ENCODE results near the gene GRAMD4. TPM values are rescaled to one million over a fixed set of nuclear protein-coding genes. Genes with fewer than 3 reads are reported as not detected.

GRAMD4 gene
- total and polyA plus RNA-seq, 10 of the 15 experiments (the other 5 are each of a cell fraction or from before 2014, with no cell fraction given), result 0.21 to 45.5 (median 10.6) TPM

DNA sequence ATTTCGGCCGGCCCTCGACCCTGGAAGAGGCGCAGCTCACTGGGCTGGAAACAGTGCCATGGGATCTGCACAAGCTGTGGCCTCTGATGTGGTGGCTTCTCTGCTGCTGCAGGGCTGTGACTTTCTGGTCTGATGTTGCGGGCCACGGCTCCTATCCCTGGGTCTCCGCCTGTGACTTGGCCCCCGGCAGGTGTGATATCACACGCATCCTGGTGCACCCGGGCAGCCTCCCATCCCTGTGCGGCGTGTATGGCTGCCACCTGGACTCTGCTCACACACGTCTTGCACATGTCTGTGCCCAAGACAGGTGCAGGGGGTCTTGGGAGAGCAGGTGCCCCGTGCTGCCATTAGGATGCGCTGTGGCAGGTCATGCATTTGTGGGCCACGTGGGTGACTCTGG, 31.1 kb downstream of the GRAMD4 start (continued):
- TF ChIP-seq, protein P1, sequence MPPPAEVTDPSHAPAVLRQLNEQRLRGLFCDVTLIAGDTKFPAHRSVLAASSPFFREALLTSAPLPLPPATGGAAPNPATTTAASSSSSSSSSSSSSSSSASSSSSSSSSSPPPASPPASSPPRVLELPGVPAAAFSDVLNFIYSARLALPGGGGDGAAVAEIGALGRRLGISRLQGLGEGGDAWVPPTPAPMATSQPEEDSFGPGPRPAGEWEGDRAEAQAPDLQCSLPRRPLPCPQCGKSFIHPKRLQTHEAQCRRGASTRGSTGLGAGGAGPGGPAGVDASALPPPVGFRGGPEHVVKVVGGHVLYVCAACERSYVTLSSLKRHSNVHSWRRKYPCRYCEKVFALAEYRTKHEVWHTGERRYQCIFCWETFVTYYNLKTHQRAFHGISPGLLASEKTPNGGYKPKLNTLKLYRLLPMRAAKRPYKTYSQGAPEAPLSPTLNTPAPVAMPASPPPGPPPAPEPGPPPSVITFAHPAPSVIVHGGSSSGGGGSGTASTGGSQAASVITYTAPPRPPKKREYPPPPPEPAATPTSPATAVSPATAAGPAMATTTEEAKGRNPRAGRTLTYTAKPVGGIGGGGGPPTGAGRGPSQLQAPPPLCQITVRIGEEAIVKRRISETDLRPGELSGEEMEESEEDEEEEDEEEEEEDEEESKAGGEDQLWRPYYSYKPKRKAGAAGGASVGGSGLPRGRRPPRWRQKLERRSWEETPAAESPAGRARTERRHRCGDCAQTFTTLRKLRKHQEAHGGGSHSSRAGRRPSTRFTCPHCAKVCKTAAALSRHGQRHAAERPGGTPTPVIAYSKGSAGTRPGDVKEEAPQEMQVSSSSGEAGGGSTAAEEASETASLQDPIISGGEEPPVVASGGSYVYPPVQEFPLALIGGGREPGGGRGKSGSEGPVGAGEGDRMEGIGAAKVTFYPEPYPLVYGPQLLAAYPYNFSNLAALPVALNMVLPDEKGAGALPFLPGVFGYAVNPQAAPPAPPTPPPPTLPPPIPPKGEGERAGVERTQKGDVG (CRISPR knock-in tag; IDR thresholded peaks at IDR 0.05), result no peak
- TF ChIP-seq BCL11A (IDR thresholded peaks at IDR 0.05; ENCODE audit: low read depth, low read length), result no peak

DNA sequence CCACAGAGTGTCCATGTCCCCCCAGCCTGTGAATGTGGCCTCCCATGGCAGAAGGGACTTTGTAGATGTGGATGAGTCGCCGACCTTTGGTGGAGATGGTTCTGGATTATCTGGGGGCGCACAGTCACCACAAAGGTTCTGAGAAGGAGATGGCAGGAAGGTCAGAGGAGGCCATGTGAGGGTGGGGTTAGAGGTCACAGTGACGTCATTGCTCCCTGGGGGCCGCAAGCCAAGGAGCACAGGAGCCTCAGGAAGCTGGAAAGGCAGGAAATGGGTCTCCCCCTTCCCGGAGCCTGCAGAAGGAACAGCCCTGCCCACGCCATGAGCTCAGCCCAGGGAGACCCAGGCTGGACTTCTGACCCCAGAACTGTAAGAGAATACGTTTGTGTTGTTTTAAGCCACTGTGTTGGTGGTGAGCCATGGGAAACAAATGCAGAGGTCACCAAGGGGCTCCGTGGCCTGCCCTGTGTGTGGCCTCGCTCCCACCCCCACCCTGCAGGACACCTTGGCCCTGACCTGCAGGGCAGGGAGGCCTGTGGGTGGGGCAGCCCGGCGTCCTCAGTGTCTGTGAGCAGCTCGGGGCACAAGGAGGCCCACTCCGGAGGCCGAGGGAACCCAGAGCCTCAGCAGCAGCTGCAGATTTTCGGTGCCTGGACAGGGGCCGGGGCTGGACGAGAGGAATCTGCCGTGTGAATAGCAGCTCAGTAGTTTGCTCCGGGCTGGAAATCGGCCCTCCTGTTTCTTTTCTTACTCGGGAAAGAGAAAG, 32.1 kb downstream of the GRAMD4 start:
- FAIRE-seq (no peak), ATAC-seq (no peak)
- TF ChIP-seq, protein P2, sequence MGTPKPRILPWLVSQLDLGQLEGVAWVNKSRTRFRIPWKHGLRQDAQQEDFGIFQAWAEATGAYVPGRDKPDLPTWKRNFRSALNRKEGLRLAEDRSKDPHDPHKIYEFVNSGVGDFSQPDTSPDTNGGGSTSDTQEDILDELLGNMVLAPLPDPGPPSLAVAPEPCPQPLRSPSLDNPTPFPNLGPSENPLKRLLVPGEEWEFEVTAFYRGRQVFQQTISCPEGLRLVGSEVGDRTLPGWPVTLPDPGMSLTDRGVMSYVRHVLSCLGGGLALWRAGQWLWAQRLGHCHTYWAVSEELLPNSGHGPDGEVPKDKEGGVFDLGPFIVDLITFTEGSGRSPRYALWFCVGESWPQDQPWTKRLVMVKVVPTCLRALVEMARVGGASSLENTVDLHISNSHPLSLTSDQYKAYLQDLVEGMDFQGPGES (IDR thresholded peaks at IDR 0.05), result no peak
- no peak for TF ChIP-seq LARP7 (IDR thresholded peaks at IDR 0.05)
- TF ChIP-seq, protein P3, sequence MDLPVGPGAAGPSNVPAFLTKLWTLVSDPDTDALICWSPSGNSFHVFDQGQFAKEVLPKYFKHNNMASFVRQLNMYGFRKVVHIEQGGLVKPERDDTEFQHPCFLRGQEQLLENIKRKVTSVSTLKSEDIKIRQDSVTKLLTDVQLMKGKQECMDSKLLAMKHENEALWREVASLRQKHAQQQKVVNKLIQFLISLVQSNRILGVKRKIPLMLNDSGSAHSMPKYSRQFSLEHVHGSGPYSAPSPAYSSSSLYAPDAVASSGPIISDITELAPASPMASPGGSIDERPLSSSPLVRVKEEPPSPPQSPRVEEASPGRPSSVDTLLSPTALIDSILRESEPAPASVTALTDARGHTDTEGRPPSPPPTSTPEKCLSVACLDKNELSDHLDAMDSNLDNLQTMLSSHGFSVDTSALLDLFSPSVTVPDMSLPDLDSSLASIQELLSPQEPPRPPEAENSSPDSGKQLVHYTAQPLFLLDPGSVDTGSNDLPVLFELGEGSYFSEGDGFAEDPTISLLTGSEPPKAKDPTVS (IDR thresholded peaks at IDR 0.05; ENCODE audit: low read depth, low read length), result no peak
- no peak for TF ChIP-seq CBX3 (IDR thresholded peaks at IDR 0.05; ENCODE audit: borderline replicate concordance, low read depth)
- TF ChIP-seq, protein P4, sequence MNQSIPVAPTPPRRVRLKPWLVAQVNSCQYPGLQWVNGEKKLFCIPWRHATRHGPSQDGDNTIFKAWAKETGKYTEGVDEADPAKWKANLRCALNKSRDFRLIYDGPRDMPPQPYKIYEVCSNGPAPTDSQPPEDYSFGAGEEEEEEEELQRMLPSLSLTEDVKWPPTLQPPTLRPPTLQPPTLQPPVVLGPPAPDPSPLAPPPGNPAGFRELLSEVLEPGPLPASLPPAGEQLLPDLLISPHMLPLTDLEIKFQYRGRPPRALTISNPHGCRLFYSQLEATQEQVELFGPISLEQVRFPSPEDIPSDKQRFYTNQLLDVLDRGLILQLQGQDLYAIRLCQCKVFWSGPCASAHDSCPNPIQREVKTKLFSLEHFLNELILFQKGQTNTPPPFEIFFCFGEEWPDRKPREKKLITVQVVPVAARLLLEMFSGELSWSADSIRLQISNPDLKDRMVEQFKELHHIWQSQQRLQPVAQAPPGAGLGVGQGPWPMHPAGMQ (IDR thresholded peaks at IDR 0.05; ENCODE audit: borderline replicate concordance), result no peak
- TF ChIP-seq, protein P5, sequence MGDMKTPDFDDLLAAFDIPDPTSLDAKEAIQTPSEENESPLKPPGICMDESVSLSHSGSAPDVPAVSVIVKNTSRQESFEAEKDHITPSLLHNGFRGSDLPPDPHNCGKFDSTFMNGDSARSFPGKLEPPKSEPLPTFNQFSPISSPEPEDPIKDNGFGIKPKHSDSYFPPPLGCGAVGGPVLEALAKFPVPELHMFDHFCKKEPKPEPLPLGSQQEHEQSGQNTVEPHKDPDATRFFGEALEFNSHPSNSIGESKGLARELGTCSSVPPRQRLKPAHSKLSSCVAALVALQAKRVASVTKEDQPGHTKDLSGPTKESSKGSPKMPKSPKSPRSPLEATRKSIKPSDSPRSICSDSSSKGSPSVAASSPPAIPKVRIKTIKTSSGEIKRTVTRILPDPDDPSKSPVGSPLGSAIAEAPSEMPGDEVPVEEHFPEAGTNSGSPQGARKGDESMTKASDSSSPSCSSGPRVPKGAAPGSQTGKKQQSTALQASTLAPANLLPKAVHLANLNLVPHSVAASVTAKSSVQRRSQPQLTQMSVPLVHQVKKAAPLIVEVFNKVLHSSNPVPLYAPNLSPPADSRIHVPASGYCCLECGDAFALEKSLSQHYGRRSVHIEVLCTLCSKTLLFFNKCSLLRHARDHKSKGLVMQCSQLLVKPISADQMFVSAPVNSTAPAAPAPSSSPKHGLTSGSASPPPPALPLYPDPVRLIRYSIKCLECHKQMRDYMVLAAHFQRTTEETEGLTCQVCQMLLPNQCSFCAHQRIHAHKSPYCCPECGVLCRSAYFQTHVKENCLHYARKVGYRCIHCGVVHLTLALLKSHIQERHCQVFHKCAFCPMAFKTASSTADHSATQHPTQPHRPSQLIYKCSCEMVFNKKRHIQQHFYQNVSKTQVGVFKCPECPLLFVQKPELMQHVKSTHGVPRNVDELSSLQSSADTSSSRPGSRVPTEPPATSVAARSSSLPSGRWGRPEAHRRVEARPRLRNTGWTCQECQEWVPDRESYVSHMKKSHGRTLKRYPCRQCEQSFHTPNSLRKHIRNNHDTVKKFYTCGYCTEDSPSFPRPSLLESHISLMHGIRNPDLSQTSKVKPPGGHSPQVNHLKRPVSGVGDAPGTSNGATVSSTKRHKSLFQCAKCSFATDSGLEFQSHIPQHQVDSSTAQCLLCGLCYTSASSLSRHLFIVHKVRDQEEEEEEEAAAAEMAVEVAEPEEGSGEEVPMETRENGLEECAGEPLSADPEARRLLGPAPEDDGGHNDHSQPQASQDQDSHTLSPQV (IDR thresholded peaks at IDR 0.05), result no peak
- TF ChIP-seq CHD1 (IDR thresholded peaks at IDR 0.05; ENCODE audit: low read depth, low read length), result no peak

More for the DNA sequence above, 32.1 kb downstream of the GRAMD4 start:
- H4K20me1 ChIP-seq (ENCODE audit: control insufficient read depth, insufficient read depth), result no peaks in the 10 kb centered on the region
- 76% methylated on average over 20 of the region's 22 CpGs for WGBS (ENCODE audit: insufficient coverage, insufficient replicate concordance, low lambda C conversion rate, missing lambda C conversion rate)
- DNase-seq (ENCODE audit: low read depth, low spot score), result no peak
- H3K9ac ChIP-seq (ENCODE audit: control insufficient read depth, insufficient read depth, low read length), result no peak overlapping the region
- RAD21 ChIA-PET (ENCODE audit: unreplicated experiment), result no interaction called here
- no TSS peak for BruUV-seq (replicated peaks)
- no peak overlapping the region for H3K27ac ChIP-seq (ENCODE audit: control insufficient read depth, insufficient read depth)
- CTCF ChIA-PET, result interaction anchor here (0.9 kb wide), 1 partner anchor 89 kb away, joined by 3 read pairs; no protein-coding TSS in a partner anchor
- SMC1A ChIA-PET (ENCODE audit: uncharacterized antibody, unreplicated experiment), result interaction anchor here (0.9 kb wide), 1 partner anchor 89 kb away, joined by 3 read pairs; no protein-coding TSS in a partner anchor
- H3K4me1 ChIP-seq (ENCODE audit: control insufficient read depth, insufficient read depth, low read length), result peaks cover 7% of the 10 kb centered on the region
- H3K4me2 ChIP-seq (ENCODE audit: control insufficient read depth, insufficient read depth), result no peak overlapping the region
- H3K27me3 ChIP-seq (replicated peaks in 1 of 2; ENCODE audit: control insufficient read depth in 2 of 2, insufficient read depth in 2 of 2, low read length in 1 of 2), result no peaks in the 10 kb centered on the region
- no peak overlapping the region for H3K4me3 ChIP-seq
- no peaks in the 10 kb centered on the region for H3K79me2 ChIP-seq (ENCODE audit: control insufficient read depth, insufficient read depth, low read length)
- in situ Hi-C loops (cut with MboI), result no loop called here
- intact Hi-C loops (cut with micrococcal nuclease; ENCODE audit: unreplicated experiment), result no loop called here
- no peak overlapping the region for H2AFZ ChIP-seq (ENCODE audit: control insufficient read depth, low read depth, low read length)
- POLR2A ChIA-PET, result no interaction called here
- peaks cover 0 to 2% of the 10 kb centered on the region in 2 experiments; a peak in 1 of 4 replicates for H3K36me3 ChIP-seq (ENCODE audit: control insufficient read depth in 2 of 2, insufficient read depth in 2 of 2, low read length in 1 of 2)
- H3K9me3 ChIP-seq (replicated peaks; ENCODE audit: control insufficient read depth, insufficient read depth, low read length), result no peaks in the 10 kb centered on the region
